NCI-H748 (cell line): ENCODE results near the gene GGNBP2.

Source experiments
- DNase-seq: peaks from one replicate; lab custom pipeline; 2025; ENCODE audit not compliant: unreplicated experiment; lab: John Stamatoyannopoulos, UW

The GGNBP2 gene

GRCh38 chr17:36629252-36629847 lies 84.6 kb downstream of the GGNBP2 start:
- peak; percentile 72 for DNase-seq

- DNase-seq = no peak
Measured at GRCh38 chr17:36629970-36630502, 85.3 kb downstream of the GGNBP2 start.

- no peak for DNase-seq
Measured at GRCh38 chr17:36631022-36631421, 86.3 kb downstream of the GGNBP2 start.

GRCh38 chr17:36632916-36633771 lies 88.4 kb downstream of the GGNBP2 start:
- no peak for DNase-seq
